WTC11 (cell line): Measurements from ENCODE around the gene RBP2. TPM values are rescaled to one million over a fixed set of nuclear protein-coding genes. Genes with fewer than 3 reads are reported as not detected.

Experiments used
- ATAC-seq: fragments of 200-7000 bp; cut with Tn5 transposase; 2 replicates; pipeline ENCODE4 v1.10.0; 2021; ENCODE audit warnings: mild to moderate bottlenecking, moderate library complexity
- CTCF ChIA-PET: fragments of 300-600 bp; sonication (Branson Sonifier 250); formaldehyde crosslinking; loops from one replicate; lab custom pipeline; 2021; ENCODE audit warnings: antibody characterized with exemption; lab: Charles Lee
- POLR2A ChIA-PET: fragments of 350-600 bp; sonication (Branson Sonifier 250); formaldehyde crosslinking; loops from one replicate; lab custom pipeline; 2021; ENCODE audit warnings: antibody characterized with exemption; lab: Charles Lee
- DNase-seq: peaks from one replicate; pipeline ENCODE4 v3.0.0; 2021; ENCODE audit warnings: low spot score
- H3K27ac Mint-ChIP-seq: 2 replicates; pipeline ENCODE4 v1.8.0; 2021; ENCODE audit warnings: mixed read lengths
- H3K27me3 Mint-ChIP-seq: 2 replicates; pipeline ENCODE4 v1.8.0; 2021; ENCODE audit warnings: low read depth, mild to moderate bottlenecking, moderate library complexity, mixed read lengths
- H3K36me3 Mint-ChIP-seq: 2 replicates; pipeline ENCODE4 v1.8.0; 2021; ENCODE audit warnings: mixed read lengths
- H3K4me1 Mint-ChIP-seq: 2 replicates; pipeline ENCODE4 v1.8.0; 2022; ENCODE audit warnings: mixed read lengths
- H3K4me3 Mint-ChIP-seq: 2 replicates; pipeline ENCODE4 v1.8.0; 2021; ENCODE audit warnings: mild to moderate bottlenecking, moderate library complexity, mixed read lengths
- H3K9me3 Mint-ChIP-seq: 2 replicates; pipeline ENCODE4 v1.8.0; 2021; ENCODE audit warnings: mixed read lengths
- CBFB ChIP-seq: sonication (generic); formaldehyde crosslinking; IDR thresholded peaks from 2 replicates; pipeline ENCODE4 v1.8.1; 2022; ENCODE audit warnings: mild to moderate bottlenecking, low read depth, missing genetic modification reagents
- CREB1 ChIP-seq: sonication (generic); formaldehyde crosslinking; IDR thresholded peaks from 2 replicates; pipeline ENCODE4 v1.8.0; 2023; ENCODE audit warnings: mild to moderate bottlenecking, missing genetic modification reagents
- CREM ChIP-seq: sonication (generic); formaldehyde crosslinking; IDR thresholded peaks from 2 replicates; pipeline ENCODE4 v1.8.1; 2022; ENCODE audit warnings: mild to moderate bottlenecking, missing genetic modification reagents, moderate library complexity
- ELF4 ChIP-seq: sonication (generic); formaldehyde crosslinking; IDR thresholded peaks from 2 replicates; pipeline ENCODE4 v1.8.1; 2022; ENCODE audit warnings: low read depth, mild to moderate bottlenecking, moderate library complexity, missing genetic modification reagents
- FOXK1 ChIP-seq: sonication (generic); formaldehyde crosslinking; IDR thresholded peaks from 2 replicates; pipeline ENCODE4 v1.8.0; 2022; ENCODE audit warnings: mild to moderate bottlenecking, moderate library complexity, missing genetic modification reagents
- GRHL2 ChIP-seq: fragments of 250-450 bp; sonication (Bioruptor Pico); IDR thresholded peaks from 2 replicates; pipeline ENCODE4 v1.8.0; 2022; ENCODE audit warnings: mild to moderate bottlenecking, moderate library complexity; ENCODE audit not compliant: insufficient replicate concordance, severe bottlenecking
- GTF2I ChIP-seq: fragments of 250-450 bp; sonication (Bioruptor Pico); conservative IDR thresholded peaks from 2 replicates; pipeline ENCODE4 v1.4.0; 2021; ENCODE audit warnings: mild to moderate bottlenecking
- NFATC4 ChIP-seq: fragments of 250-450 bp; sonication (Bioruptor Pico); IDR thresholded peaks from 2 replicates; pipeline ENCODE4 v1.9.0; 2021; ENCODE audit warnings: mild to moderate bottlenecking
- NR3C1 ChIP-seq: sonication (generic); formaldehyde crosslinking; conservative IDR thresholded peaks from 2 replicates; pipeline ENCODE4 v1.8.1; 2023; ENCODE audit warnings: low read depth, mild to moderate bottlenecking, missing genetic modification reagents
- total RNA-seq: library from RNA; stranded (reverse); gene quantifications from 3 replicates; pipeline ENCODE4 v1.2.3, GENCODE V29; 2021
- TF ChIP-seq, protein P1 (sequence below): sonication (generic); formaldehyde crosslinking; IDR thresholded peaks from 2 replicates; pipeline ENCODE4 v1.8.0; 2022; ENCODE audit warnings: mild to moderate bottlenecking, missing genetic modification reagents
- TF ChIP-seq, protein P2 (sequence below): fragments of 250-450 bp; sonication (Bioruptor Pico); IDR thresholded peaks from 2 replicates; pipeline ENCODE4 v1.9.0; 2021; ENCODE audit warnings: mild to moderate bottlenecking, borderline replicate concordance
- TF ChIP-seq, protein P3 (sequence below): sonication (generic); formaldehyde crosslinking; IDR thresholded peaks from 2 replicates; pipeline ENCODE4 v1.8.1; 2022; ENCODE audit warnings: mild to moderate bottlenecking, missing genetic modification reagents, moderate library complexity, borderline replicate concordance
- TF ChIP-seq, protein P4 (sequence below): fragments of 250-450 bp; sonication (Bioruptor Pico); conservative IDR thresholded peaks from 2 replicates; pipeline ENCODE4 v1.9.0; 2021; ENCODE audit warnings: mild to moderate bottlenecking
- TF ChIP-seq, protein P5 (sequence below): sonication (generic); formaldehyde crosslinking; IDR thresholded peaks from 2 replicates; pipeline ENCODE4 v1.8.0; 2023; ENCODE audit warnings: missing genetic modification reagents, mild to moderate bottlenecking, borderline replicate concordance
- TF ChIP-seq, protein P6 (sequence below): sonication (generic); formaldehyde crosslinking; IDR thresholded peaks from 2 replicates; pipeline ENCODE4 v1.8.1; 2023; ENCODE audit warnings: mild to moderate bottlenecking, missing genetic modification reagents, borderline replicate concordance
- TF ChIP-seq, protein P7 (sequence below): sonication (generic); formaldehyde crosslinking; IDR thresholded peaks from 2 replicates; pipeline ENCODE4 v1.8.0; 2023; ENCODE audit warnings: missing genetic modification reagents

RBP2 gene
- total RNA-seq, 1 experiment from 2014 or later, result not detected

DNA sequence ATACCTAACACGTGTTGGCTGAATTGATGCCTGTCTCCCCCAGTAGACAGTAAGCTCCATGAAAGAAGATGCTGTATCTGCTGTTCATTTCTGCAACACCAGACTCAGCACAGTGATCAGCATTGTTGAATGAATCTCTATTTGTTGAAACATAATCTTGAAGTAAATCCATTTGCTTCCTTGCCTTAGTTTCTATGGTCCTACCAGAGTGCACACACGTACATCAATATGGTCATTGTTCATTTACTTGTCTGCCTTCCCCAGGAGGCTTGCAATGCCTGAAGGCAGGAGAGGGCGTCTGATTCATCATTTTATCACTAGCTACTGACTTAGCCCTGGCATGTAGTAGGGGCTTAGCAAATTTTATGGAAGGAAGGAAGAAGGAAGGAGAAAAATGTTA, 19.2 kb downstream of the RBP2 start:
- ChIA-PET CTCF (interaction anchor here (1.4 kb wide), 1 partner anchor 65 kb away, joined by 4 read pairs; no protein-coding TSS in a partner anchor), POLR2A (no interaction called here)
- ATAC-seq, result no peak
- H3K4me1 Mint-ChIP-seq, result 0 out of 2 replicates have a peak, but pooled peaks cover 8% of the 10 kb centered on the region
- TF ChIP-seq ELF4 (no peak), CBFB (CRISPR knock-in tag) (no peak), CREM (no peak), NR3C1 (no peak), GTF2I (no peak), CREB1 (CRISPR knock-in tag) (no peak), NFATC4 (no peak), FOXK1 (CRISPR knock-in tag) (no peak), GRHL2 (CRISPR knock-in tag) (no peak)
- TF ChIP-seq, protein P1, sequence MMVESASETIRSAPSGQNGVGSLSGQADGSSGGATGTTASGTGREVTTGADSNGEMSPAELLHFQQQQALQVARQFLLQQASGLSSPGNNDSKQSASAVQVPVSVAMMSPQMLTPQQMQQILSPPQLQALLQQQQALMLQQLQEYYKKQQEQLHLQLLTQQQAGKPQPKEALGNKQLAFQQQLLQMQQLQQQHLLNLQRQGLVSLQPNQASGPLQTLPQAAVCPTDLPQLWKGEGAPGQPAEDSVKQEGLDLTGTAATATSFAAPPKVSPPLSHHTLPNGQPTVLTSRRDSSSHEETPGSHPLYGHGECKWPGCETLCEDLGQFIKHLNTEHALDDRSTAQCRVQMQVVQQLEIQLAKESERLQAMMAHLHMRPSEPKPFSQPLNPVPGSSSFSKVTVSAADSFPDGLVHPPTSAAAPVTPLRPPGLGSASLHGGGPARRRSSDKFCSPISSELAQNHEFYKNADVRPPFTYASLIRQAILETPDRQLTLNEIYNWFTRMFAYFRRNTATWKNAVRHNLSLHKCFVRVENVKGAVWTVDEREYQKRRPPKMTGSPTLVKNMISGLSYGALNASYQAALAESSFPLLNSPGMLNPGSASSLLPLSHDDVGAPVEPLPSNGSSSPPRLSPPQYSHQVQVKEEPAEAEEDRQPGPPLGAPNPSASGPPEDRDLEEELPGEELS (CRISPR knock-in tag), result no peak
- TF ChIP-seq, protein P2, sequence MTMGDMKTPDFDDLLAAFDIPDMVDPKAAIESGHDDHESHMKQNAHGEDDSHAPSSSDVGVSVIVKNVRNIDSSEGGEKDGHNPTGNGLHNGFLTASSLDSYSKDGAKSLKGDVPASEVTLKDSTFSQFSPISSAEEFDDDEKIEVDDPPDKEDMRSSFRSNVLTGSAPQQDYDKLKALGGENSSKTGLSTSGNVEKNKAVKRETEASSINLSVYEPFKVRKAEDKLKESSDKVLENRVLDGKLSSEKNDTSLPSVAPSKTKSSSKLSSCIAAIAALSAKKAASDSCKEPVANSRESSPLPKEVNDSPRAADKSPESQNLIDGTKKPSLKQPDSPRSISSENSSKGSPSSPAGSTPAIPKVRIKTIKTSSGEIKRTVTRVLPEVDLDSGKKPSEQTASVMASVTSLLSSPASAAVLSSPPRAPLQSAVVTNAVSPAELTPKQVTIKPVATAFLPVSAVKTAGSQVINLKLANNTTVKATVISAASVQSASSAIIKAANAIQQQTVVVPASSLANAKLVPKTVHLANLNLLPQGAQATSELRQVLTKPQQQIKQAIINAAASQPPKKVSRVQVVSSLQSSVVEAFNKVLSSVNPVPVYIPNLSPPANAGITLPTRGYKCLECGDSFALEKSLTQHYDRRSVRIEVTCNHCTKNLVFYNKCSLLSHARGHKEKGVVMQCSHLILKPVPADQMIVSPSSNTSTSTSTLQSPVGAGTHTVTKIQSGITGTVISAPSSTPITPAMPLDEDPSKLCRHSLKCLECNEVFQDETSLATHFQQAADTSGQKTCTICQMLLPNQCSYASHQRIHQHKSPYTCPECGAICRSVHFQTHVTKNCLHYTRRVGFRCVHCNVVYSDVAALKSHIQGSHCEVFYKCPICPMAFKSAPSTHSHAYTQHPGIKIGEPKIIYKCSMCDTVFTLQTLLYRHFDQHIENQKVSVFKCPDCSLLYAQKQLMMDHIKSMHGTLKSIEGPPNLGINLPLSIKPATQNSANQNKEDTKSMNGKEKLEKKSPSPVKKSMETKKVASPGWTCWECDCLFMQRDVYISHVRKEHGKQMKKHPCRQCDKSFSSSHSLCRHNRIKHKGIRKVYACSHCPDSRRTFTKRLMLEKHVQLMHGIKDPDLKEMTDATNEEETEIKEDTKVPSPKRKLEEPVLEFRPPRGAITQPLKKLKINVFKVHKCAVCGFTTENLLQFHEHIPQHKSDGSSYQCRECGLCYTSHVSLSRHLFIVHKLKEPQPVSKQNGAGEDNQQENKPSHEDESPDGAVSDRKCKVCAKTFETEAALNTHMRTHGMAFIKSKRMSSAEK (CRISPR knock-in tag), result no peak
- TF ChIP-seq, protein P3, sequence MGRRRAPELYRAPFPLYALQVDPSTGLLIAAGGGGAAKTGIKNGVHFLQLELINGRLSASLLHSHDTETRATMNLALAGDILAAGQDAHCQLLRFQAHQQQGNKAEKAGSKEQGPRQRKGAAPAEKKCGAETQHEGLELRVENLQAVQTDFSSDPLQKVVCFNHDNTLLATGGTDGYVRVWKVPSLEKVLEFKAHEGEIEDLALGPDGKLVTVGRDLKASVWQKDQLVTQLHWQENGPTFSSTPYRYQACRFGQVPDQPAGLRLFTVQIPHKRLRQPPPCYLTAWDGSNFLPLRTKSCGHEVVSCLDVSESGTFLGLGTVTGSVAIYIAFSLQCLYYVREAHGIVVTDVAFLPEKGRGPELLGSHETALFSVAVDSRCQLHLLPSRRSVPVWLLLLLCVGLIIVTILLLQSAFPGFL (CRISPR knock-in tag), result no peak
- TF ChIP-seq, all 79 proteins: peak for 0
- Mint-ChIP-seq H3K9me3 (no peaks in the 10 kb centered on the region), H3K4me3 (no peak overlapping the region), H3K36me3 (no peaks in the 10 kb centered on the region), H3K27ac (no peak overlapping the region), H3K27me3 (peaks cover 3% of the 10 kb centered on the region; the same call in 1 of the 2 replicates)
- no peak for DNase-seq

DNA sequence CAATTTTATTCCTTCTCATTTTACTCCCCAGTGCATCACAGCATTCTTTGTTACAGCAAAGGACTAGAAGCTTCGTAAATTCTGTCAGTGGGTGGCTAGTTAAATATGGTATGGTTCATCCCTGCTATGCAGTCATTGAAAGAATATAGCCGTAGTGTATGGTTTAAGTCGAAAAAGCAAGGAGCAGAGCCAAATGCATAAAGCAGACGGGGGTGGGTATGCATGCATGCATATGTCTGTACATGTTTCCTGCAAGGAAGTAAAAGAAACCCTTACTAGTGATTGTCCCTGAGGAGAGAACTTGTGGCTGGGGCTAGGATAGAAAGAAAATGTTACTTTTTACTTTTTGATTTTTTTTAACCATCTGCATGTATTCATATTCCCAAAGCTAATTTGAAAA, 19.9 kb downstream of the RBP2 start:
- peaks cover 3% of the 10 kb centered on the region; the same call in 1 of the 2 replicates for H3K27me3 Mint-ChIP-seq
- CTCF ChIA-PET, result no interaction called here
- TF ChIP-seq, protein P4, sequence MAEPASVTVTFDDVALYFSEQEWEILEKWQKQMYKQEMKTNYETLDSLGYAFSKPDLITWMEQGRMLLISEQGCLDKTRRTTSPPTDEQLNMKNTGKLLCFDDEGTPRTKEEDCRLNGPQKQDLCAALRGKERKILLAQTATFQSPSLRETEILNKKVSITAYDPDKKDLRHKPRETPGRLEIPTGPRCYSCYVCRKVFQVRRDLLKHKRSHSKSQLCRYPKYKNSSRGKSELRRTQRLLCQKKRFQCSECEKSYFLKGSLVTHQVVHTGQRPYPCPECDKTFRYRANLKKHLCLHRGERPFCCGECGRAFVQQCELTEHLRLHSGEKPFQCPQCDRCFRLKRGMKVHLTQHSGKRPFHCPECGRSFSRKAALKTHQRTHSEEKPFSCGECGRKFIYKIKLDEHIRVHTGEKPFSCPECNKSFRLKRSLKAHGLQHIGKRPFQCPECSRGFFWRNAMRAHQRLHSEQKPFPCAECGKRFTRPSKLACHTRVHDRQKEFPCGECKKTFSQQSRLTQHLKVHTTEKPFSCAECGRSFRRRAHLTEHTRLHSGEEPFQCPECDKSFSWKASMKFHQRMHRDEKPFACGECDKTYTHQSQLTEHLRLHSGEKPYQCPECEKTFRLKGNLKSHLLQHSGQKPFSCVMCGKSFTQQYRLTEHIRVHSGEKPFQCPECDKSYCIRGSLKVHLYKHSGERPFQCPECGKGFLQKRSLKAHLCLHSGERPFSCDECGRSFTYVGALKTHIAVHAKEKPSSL (CRISPR knock-in tag), result no peak
- TF ChIP-seq, protein P5, sequence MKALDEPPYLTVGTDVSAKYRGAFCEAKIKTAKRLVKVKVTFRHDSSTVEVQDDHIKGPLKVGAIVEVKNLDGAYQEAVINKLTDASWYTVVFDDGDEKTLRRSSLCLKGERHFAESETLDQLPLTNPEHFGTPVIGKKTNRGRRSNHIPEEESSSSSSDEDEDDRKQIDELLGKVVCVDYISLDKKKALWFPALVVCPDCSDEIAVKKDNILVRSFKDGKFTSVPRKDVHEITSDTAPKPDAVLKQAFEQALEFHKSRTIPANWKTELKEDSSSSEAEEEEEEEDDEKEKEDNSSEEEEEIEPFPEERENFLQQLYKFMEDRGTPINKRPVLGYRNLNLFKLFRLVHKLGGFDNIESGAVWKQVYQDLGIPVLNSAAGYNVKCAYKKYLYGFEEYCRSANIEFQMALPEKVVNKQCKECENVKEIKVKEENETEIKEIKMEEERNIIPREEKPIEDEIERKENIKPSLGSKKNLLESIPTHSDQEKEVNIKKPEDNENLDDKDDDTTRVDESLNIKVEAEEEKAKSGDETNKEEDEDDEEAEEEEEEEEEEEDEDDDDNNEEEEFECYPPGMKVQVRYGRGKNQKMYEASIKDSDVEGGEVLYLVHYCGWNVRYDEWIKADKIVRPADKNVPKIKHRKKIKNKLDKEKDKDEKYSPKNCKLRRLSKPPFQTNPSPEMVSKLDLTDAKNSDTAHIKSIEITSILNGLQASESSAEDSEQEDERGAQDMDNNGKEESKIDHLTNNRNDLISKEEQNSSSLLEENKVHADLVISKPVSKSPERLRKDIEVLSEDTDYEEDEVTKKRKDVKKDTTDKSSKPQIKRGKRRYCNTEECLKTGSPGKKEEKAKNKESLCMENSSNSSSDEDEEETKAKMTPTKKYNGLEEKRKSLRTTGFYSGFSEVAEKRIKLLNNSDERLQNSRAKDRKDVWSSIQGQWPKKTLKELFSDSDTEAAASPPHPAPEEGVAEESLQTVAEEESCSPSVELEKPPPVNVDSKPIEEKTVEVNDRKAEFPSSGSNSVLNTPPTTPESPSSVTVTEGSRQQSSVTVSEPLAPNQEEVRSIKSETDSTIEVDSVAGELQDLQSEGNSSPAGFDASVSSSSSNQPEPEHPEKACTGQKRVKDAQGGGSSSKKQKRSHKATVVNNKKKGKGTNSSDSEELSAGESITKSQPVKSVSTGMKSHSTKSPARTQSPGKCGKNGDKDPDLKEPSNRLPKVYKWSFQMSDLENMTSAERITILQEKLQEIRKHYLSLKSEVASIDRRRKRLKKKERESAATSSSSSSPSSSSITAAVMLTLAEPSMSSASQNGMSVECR (CRISPR knock-in tag), result no peak
- TF ChIP-seq, protein P6, sequence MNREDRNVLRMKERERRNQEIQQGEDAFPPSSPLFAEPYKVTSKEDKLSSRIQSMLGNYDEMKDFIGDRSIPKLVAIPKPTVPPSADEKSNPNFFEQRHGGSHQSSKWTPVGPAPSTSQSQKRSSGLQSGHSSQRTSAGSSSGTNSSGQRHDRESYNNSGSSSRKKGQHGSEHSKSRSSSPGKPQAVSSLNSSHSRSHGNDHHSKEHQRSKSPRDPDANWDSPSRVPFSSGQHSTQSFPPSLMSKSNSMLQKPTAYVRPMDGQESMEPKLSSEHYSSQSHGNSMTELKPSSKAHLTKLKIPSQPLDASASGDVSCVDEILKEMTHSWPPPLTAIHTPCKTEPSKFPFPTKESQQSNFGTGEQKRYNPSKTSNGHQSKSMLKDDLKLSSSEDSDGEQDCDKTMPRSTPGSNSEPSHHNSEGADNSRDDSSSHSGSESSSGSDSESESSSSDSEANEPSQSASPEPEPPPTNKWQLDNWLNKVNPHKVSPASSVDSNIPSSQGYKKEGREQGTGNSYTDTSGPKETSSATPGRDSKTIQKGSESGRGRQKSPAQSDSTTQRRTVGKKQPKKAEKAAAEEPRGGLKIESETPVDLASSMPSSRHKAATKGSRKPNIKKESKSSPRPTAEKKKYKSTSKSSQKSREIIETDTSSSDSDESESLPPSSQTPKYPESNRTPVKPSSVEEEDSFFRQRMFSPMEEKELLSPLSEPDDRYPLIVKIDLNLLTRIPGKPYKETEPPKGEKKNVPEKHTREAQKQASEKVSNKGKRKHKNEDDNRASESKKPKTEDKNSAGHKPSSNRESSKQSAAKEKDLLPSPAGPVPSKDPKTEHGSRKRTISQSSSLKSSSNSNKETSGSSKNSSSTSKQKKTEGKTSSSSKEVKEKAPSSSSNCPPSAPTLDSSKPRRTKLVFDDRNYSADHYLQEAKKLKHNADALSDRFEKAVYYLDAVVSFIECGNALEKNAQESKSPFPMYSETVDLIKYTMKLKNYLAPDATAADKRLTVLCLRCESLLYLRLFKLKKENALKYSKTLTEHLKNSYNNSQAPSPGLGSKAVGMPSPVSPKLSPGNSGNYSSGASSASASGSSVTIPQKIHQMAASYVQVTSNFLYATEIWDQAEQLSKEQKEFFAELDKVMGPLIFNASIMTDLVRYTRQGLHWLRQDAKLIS (CRISPR knock-in tag), result no peak
- TF ChIP-seq, protein P7, sequence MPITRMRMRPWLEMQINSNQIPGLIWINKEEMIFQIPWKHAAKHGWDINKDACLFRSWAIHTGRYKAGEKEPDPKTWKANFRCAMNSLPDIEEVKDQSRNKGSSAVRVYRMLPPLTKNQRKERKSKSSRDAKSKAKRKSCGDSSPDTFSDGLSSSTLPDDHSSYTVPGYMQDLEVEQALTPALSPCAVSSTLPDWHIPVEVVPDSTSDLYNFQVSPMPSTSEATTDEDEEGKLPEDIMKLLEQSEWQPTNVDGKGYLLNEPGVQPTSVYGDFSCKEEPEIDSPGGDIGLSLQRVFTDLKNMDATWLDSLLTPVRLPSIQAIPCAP (CRISPR knock-in tag), result no peak

More for the DNA sequence above, 19.9 kb downstream of the RBP2 start:
- Mint-ChIP-seq H3K4me3 (no peak overlapping the region), H3K36me3 (no peaks in the 10 kb centered on the region), H3K27ac (no peak overlapping the region), H3K9me3 (no peaks in the 10 kb centered on the region), H3K4me1 (peaks cover 10% of the 10 kb centered on the region)
- ATAC-seq, result no peak
- no peak for DNase-seq
- POLR2A ChIA-PET, result no interaction called here
